GM19193 (cell line): ENCODE data around the gene MAN2A2.

Experiments used
- POLR2A ChIP-seq: IDR thresholded peaks from 4 replicates; pipeline ENCODE4 v1.6.1; 2011; ENCODE audit not compliant: insufficient read depth, insufficient read length; ENCODE audit errors: extremely low read depth

Gene MAN2A2

DNA sequence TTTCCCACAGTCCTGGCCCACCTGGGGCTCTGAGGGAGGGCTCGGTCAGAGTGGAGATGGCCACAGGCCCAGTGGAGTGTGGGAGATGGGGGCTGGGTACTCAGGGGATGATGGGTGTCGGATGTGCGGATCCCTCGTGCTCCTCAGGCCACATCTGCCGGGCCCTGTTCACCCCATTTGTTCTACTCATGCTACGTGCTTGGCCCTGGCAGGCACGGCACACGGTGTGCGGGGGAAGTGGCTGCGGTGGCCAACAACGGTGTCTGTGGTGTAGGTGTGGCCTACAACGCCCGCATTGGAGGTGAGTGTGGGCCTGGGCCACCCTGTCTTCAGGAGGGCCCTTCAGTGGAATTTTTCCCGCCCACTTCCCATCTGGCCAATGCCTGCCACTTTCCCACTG is 25.8 kb upstream of the MAN2A2 start:
- TF ChIP-seq POLR2A = no peak

GRCh38 chr15:90877996-90878395 is 25.1 kb upstream of the MAN2A2 start:
- TF ChIP-seq POLR2A = no peak

- TF ChIP-seq POLR2A = no peak
These were observed 24.4 kb upstream of the MAN2A2 start for GRCh38 chr15:90878660-90879059.

- no peak for TF ChIP-seq POLR2A
These were observed 23.3 kb upstream of the MAN2A2 start for GRCh38 chr15:90879730-90880366.

DNA sequence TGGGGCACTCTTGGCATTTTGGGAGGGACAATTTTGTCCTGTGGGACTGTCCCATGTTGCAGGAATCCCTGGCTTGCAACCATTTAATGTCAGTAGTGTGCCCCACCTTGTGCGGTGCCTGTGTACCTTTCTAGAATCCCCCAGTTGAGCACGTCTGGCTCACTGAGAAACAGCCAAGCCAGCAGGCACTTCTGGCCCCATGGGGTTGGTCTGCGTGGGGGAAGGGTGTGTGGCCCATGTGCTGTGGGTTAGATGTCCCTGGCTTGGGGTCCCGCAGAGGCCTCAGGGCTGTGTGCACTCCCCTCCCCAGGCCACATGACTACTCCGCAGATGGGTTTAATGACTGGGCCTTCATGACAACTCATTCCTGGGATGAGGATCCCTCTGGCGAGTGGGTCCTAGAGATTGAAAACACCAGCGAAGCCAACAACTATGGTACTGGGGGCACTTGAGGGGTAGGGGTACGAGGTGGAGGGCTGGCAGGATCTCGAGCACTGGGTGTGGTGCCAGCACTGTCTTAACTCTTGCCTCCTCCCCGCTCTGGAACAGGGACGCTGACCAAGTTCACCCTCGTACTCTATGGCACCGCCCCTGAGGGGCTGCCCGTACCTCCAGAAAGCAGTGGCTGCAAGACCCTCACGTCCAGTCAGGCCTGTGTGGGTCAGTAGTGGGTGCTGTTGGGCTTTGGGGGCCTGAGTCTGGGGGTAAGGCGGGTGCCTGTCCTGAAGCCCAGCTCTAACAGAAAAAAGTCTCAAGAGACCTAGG is 22.5 kb upstream of the MAN2A2 start:
- no peak for TF ChIP-seq POLR2A

GRCh38 chr15:90881181-90881977 is 21.7 kb upstream of the MAN2A2 start:
- no peak for TF ChIP-seq POLR2A

DNA sequence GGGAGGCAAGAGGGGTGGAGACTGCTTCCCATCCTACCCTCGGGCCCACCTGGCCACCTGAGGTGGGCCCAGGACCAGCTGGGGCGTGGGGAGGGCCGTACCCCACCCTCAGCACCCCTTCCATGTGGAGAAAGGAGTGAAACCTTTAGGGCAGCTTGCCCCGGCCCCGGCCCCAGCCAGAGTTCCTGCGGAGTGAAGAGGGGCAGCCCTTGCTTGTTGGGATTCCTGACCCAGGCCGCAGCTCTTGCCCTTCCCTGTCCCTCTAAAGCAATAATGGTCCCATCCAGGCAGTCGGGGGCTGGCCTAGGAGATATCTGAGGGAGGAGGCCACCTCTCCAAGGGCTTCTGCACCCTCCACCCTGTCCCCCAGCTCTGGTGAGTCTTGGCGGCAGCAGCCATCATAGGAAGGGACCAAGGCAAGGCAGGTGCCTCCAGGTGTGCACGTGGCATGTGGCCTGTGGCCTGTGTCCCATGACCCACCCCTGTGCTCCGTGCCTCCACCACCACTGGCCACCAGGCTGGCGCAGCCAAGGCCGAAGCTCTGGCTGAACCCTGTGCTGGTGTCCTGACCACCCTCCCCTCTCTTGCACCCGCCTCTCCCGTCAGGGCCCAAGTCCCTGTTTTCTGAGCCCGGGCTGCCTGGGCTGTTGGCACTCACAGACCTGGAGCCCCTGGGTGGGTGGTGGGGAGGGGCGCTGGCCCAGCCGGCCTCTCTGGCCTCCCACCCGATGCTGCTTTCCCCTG is 21.0 kb upstream of the MAN2A2 start:
- TF ChIP-seq POLR2A = no peak

DNA sequence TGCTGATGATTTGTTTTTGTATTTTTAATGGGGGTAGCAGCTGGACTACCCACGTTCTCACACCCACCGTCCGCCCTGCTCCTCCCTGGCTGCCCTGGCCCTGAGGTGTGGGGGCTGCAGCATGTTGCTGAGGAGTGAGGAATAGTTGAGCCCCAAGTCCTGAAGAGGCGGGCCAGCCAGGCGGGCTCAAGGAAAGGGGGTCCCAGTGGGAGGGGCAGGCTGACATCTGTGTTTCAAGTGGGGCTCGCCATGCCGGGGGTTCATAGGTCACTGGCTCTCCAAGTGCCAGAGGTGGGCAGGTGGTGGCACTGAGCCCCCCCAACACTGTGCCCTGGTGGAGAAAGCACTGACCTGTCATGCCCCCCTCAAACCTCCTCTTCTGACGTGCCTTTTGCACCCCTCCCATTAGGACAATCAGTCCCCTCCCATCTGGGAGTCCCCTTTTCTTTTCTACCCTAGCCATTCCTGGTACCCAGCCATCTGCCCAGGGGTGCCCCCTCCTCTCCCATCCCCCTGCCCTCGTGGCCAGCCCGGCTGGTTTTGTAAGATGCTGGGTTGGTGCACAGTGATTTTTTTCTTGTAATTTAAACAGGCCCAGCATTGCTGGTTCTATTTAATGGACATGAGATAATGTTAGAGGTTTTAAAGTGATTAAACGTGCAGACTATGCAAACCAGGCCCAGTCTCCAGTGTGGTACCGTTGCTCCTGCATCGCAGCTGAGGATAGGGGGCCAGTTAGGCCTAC is 20.1 kb upstream of the MAN2A2 start:
- no peak for TF ChIP-seq POLR2A

- TF ChIP-seq POLR2A = no peak
These were observed 19.6 kb upstream of the MAN2A2 start for GRCh38 chr15:90883526-90883975.

GRCh38 chr15:90883976-90884718 is 19.0 kb upstream of the MAN2A2 start, which contains the start of gene FES:
Gene FES (plus strand): TSS chr15:90884504. CDS start chr15:90885046, 542 bp downstream.
- TF ChIP-seq POLR2A = peak; percentile 60

GRCh38 chr15:90884719-90885431 is 18.2 kb upstream of the MAN2A2 start:
- no peak for TF ChIP-seq POLR2A

- no peak for TF ChIP-seq POLR2A
These were observed 17.4 kb upstream of the MAN2A2 start for GRCh38 chr15:90885432-90886290.
